Epithelial cell of esophagus (primary cell): ENCODE data around the gene LYRM4.
A peak's percentile ranks its signal among the peaks of the same experiment; 100 is the strongest.

ENCODE experiments used
- DNase-seq: peaks from one replicate; pipeline ENCODE4 v3.0.0; 2010; ENCODE audit warnings: low read depth
- H3K4me3 ChIP-seq: 2 replicates; pipeline ENCODE4 v1.5.1; 2011; ENCODE audit warnings: mild to moderate bottlenecking, low read length, control low read depth
- CTCF ChIP-seq: IDR thresholded peaks from 2 replicates; pipeline ENCODE4 v1.5.1; 2011; ENCODE audit warnings: low read depth, mild to moderate bottlenecking, low read length, control low read depth, inconsistent platforms; ENCODE audit not compliant: insufficient read depth; ENCODE audit errors: missing control alignments

Gene LYRM4

GRCh38 chr6:5116243-5116991 is 144.3 kb downstream of the LYRM4 start:
- DNase-seq = peak; percentile 70
- TF ChIP-seq CTCF = no peak
- no peak overlapping the region for H3K4me3 ChIP-seq

- peak; percentile 37 for TF ChIP-seq CTCF
- H3K4me3 ChIP-seq = no peak overlapping the region
- no peak for DNase-seq
These were observed 145.6 kb downstream of the LYRM4 start for GRCh38 chr6:5115168-5115567.

GRCh38 chr6:5113096-5113495 is 147.7 kb downstream of the LYRM4 start:
- TF ChIP-seq CTCF = no peak
- DNase-seq = no peak
- no peak overlapping the region for H3K4me3 ChIP-seq

- DNase-seq = peak; percentile 96
- TF ChIP-seq CTCF = no peak
- H3K4me3 ChIP-seq = no peak overlapping the region
These were observed 148.5 kb downstream of the LYRM4 start for GRCh38 chr6:5112066-5112799.

- no peak for TF ChIP-seq CTCF
- no peak for DNase-seq
- no peak overlapping the region for H3K4me3 ChIP-seq
These were observed 149.1 kb downstream of the LYRM4 start for GRCh38 chr6:5111626-5112025.

GRCh38 chr6:5110246-5110645 is 150.5 kb downstream of the LYRM4 start:
- no peak for TF ChIP-seq CTCF
- H3K4me3 ChIP-seq = no peak overlapping the region
- DNase-seq = no peak

- no peak for TF ChIP-seq CTCF
- no peak overlapping the region for H3K4me3 ChIP-seq
- no peak for DNase-seq
These were observed 151.3 kb downstream of the LYRM4 start for GRCh38 chr6:5109436-5109835.
